K562 (cell line): ENCODE measurements around the gene B3GNT9. TPM values are rescaled to one million over a fixed set of nuclear protein-coding genes. Genes with fewer than 3 reads are reported as not detected.

Experiments used
- ATAC-seq: fragments of 200-7000 bp; cut with Tn5 transposase; 3 replicates; pipeline ENCODE4 v1.9.1; 2020; ENCODE audit warnings: moderate library complexity
- BruUV-seq: library from RNA; stranded (reverse); fragments of 400-500 nt; replicated peaks from 2 replicates; lab custom pipeline; 2021; lab: Mats Ljungman, UMichigan
- CTCF ChIA-PET: fragments of 300-600 bp; formaldehyde crosslinking; extraction: SDS; loops from one replicate; lab custom pipeline; 2021; ENCODE audit warnings: low intra/inter-chr PET ratio; lab: Yijun Ruan, JAX
- POLR2A ChIA-PET: fragments of 300-600, 350-650 bp; sonication (Branson Sonifier 250); formaldehyde crosslinking; extraction: SDS; loops from one replicate; lab custom pipeline; 2021; ENCODE audit warnings: antibody characterized with exemption, inconsistent platforms; lab: Yijun Ruan, JAX
- DNase-seq, 4 experiments: peaks; one replicate each; pipeline versions ENCODE4 v3.0.0 to v3.0.0-alpha.2; 2011 to 2018; ENCODE audit warnings: low spot score in 3 of 4, mixed read lengths in 3 of 4; ENCODE audit errors: extremely low read depth in 1 of 4
- FAIRE-seq: peaks from 2 replicates; lab custom pipeline; 2011; peaks lifted over from hg19 to GRCh38; lab: Jason Lieb, UNC
- H2AFZ ChIP-seq: 2 replicates; pipeline ENCODE4 v1.6.0; 2011; ENCODE audit warnings: low read depth, low read length, control low read depth, inconsistent platforms
- H3K27ac ChIP-seq: fragments of 200-600 bp; 3 replicates; pipeline ENCODE4 v1.8.0; 2011; ENCODE audit warnings: low read depth, mild to moderate bottlenecking, control low read depth, inconsistent platforms, low read length, moderate library complexity, mixed read lengths; ENCODE audit errors: extremely low read depth
- H3K27me3 ChIP-seq, 2 experiments: fragments of 300-600 bp in 1 of 2; 2 replicates in 1 of 2; 3 replicates in 1 of 2; pipeline versions ENCODE4 v1.6.0 to v1.8.0; 2011; ENCODE audit warnings: inconsistent platforms in 2 of 2, low read length in 2 of 2, mild to moderate bottlenecking in 1 of 2, mixed read lengths in 1 of 2, moderate library complexity in 1 of 2; ENCODE audit not compliant: control insufficient read depth in 2 of 2, insufficient read depth in 2 of 2
- H3K36me3 ChIP-seq: fragments of 300-600 bp; 3 replicates; pipeline ENCODE4 v1.8.0; 2011; ENCODE audit warnings: mild to moderate bottlenecking, low read length, inconsistent platforms; ENCODE audit not compliant: control insufficient read depth, insufficient read depth
- H3K4me1 ChIP-seq, 2 experiments: fragments of 200-600 bp in 1 of 2; replicated peaks in 1 of 2; 2 replicates in 1 of 2; 3 replicates in 1 of 2; pipeline versions ENCODE4 v1.5.1 to v1.8.0; 2011; ENCODE audit warnings: inconsistent platforms in 2 of 2, low read length in 2 of 2, mild to moderate bottlenecking in 1 of 2, mixed read lengths in 1 of 2, moderate library complexity in 1 of 2; ENCODE audit not compliant: control insufficient read depth in 2 of 2, insufficient read depth in 2 of 2
- H3K4me2 ChIP-seq: 2 replicates; pipeline ENCODE4 v1.6.1; 2011; ENCODE audit warnings: low read length, control low read depth, inconsistent platforms, mixed read lengths; ENCODE audit not compliant: insufficient read depth
- H3K4me3 ChIP-seq: fragments of 200-600 bp; sonication (generic), shearing (Covaris generic); 2 replicates; pipeline ENCODE4 v1.5.1; 2016; ENCODE audit warnings: control low read depth, inconsistent platforms
- H3K79me2 ChIP-seq: fragments of 200-600 bp; 3 replicates; pipeline ENCODE4 v1.8.0; 2011; ENCODE audit warnings: low read length, inconsistent platforms; ENCODE audit not compliant: control insufficient read depth, insufficient read depth
- H3K9ac ChIP-seq, 2 experiments: 2 replicates each; pipeline versions ENCODE4 v1.6.0 to v1.6.1; 2011; ENCODE audit warnings: low read depth in 2 of 2, low read length in 2 of 2, control low read depth in 1 of 2, inconsistent platforms in 1 of 2, mild to moderate bottlenecking in 1 of 2, mixed read lengths in 1 of 2; ENCODE audit not compliant: insufficient read depth in 1 of 2
- H3K9me1 ChIP-seq: one replicate; pipeline ENCODE4 v1.6.0; 2011; ENCODE audit warnings: inconsistent platforms, mild to moderate bottlenecking, low read length, moderate library complexity; ENCODE audit not compliant: control insufficient read depth, insufficient read depth
- H3K9me3 ChIP-seq: replicated peaks from 2 replicates; pipeline ENCODE4 v1.5.1; 2011; ENCODE audit warnings: low read depth, low read length, inconsistent platforms; ENCODE audit not compliant: control insufficient read depth, insufficient read depth
- H4K20me1 ChIP-seq: replicated peaks from 2 replicates; pipeline ENCODE4 v1.6.1; 2011; ENCODE audit warnings: low read length, inconsistent platforms, mixed read lengths; ENCODE audit not compliant: control insufficient read depth, insufficient read depth
- BRD9 ChIP-seq: fragments of 450-650 bp; IDR thresholded peaks from 2 replicates; pipeline ENCODE4 v1.6.1; 2018; ENCODE audit warnings: low read depth; ENCODE audit not compliant: partially characterized antibody
- FOXM1 ChIP-seq, 2 experiments: fragments of 450-650 bp in 1 of 2; sonication (generic) in 1 of 2; formaldehyde crosslinking in 1 of 2; IDR thresholded peaks; 2 replicates each; pipeline versions ENCODE4 v1.6.1 to v1.9.0; 2017 to 2022; ENCODE audit warnings: low read depth in 2 of 2, mild to moderate bottlenecking in 2 of 2, missing genetic modification reagents in 1 of 2, moderate library complexity in 1 of 2
- HMG20A ChIP-seq: fragments of 450-650 bp; formaldehyde crosslinking; conservative IDR thresholded peaks from 2 replicates; pipeline ENCODE4 v1.4.0; 2020; ENCODE audit warnings: mild to moderate bottlenecking, mixed read lengths
- HOMEZ ChIP-seq: fragments of 250-450 bp; sonication (Bioruptor Pico); IDR thresholded peaks from 2 replicates; pipeline ENCODE4 v1.4.0; 2020; ENCODE audit warnings: mild to moderate bottlenecking, moderate library complexity
- KAT8 ChIP-seq: fragments of 450-650 bp; IDR thresholded peaks from 2 replicates; pipeline ENCODE4 v1.6.1; 2016; ENCODE audit warnings: low read depth, mild to moderate bottlenecking
- KDM5B ChIP-seq: fragments of 200-600 bp; sonication (generic); IDR thresholded peaks from 2 replicates; pipeline ENCODE4 v1.6.1; 2012; ENCODE audit warnings: low read depth, mild to moderate bottlenecking, moderate library complexity, low read length, control low read depth, inconsistent platforms; ENCODE audit not compliant: insufficient replicate concordance
- MAX ChIP-seq: sonication (generic); formaldehyde crosslinking; IDR thresholded peaks from 2 replicates; pipeline ENCODE4 v1.9.0; 2022; ENCODE audit warnings: mild to moderate bottlenecking, missing genetic modification reagents
- TEAD2 ChIP-seq: fragments of 450-650 bp; IDR thresholded peaks from 2 replicates; pipeline ENCODE4 v1.6.1; 2016; ENCODE audit warnings: missing genetic modification characterization, control low read depth, missing compliant biosample characterization
- UBTF ChIP-seq, 2 experiments: IDR thresholded peaks; 2 replicates each; pipeline ENCODE4 v1.6.1; 2012; ENCODE audit warnings: improper control_type of control experiment in 2 of 2, low read depth in 2 of 2, low read length in 2 of 2, borderline replicate concordance in 1 of 2
- ZFP30 ChIP-seq: fragments of 250-450 bp; sonication (Bioruptor Pico); IDR thresholded peaks from 2 replicates; pipeline ENCODE4 v1.8.0; 2022; ENCODE audit warnings: moderate library complexity, mild to moderate bottlenecking, inconsistent platforms, borderline replicate concordance
- ZNF184 ChIP-seq: sonication (generic); formaldehyde crosslinking; IDR thresholded peaks from 2 replicates; pipeline ENCODE4 v1.5.0; 2020; ENCODE audit warnings: missing genetic modification reagents
- ZNF740 ChIP-seq, 3 experiments: fragments of 200-800 bp in 1 of 3; sonication (Bioruptor generic) in 1 of 3; sonication (generic) in 1 of 3; formaldehyde crosslinking in 1 of 3; IDR thresholded peaks; 2 replicates each; pipeline versions ENCODE4 v1.6.1 to v1.8.0; 2016 to 2022; ENCODE audit warnings: mild to moderate bottlenecking in 2 of 3, missing compliant biosample characterization in 2 of 3, missing genetic modification characterization in 2 of 3, missing genetic modification reagents in 1 of 3
- WGBS: fragments of 100-300 bp; shearing (Covaris generic); methylation state at CpG from one replicate; pipeline ENCODE4 v1.1.6; 2016; ENCODE audit warnings: low coverage, mixed read lengths; ENCODE audit not compliant: insufficient coverage; ENCODE audit errors: missing lambda C conversion rate; 5-methylcytosine and 5-hydroxymethylcytosine counted together
- in situ Hi-C: fragments of 300-500 bp; cut with MboI; formaldehyde crosslinking; loops from 4 replicates; pipeline ENCODE4 v1.15.0; 2018; ENCODE audit warnings: inconsistent platforms, mixed read lengths
- intact Hi-C: fragments of 100-400 bp; cut with micrococcal nuclease; formaldehyde crosslinking; loops from 2 replicates; pipeline ENCODE4 v1.14.2; 2022
- polyA plus RNA-seq, 8 experiments: library from polyadenylated mRNA; depleted of rRNA in 4 of 8; stranded (reverse) in 5 of 8; unstranded in 3 of 8; fragments of >200 nt; fragmentation: Nextera tagmentation in 2 of 8; fragmentation: Illumina TruSeq in 1 of 8; extraction: Ambion mirVana in 2 of 8; extraction: Trizol in 1 of 8; gene quantifications; 2 replicates each; pipeline versions ENCODE4 v1.2.1 to v1.2.3, GENCODE V29; 2011 to 2014; ENCODE audit warnings: inconsistent platforms in 1 of 8, missing spikeins in 1 of 8
- total RNA-seq, 7 experiments: library from RNA; depleted of rRNA in 6 of 7; stranded (reverse); fragments of >200 nt in 6 of 7; fragmentation: Illumina TruSeq in 2 of 7; extraction: Trizol in 2 of 7; gene quantifications; 2 replicates each; pipeline versions ENCODE4 v1.2.1 to v1.2.3, GENCODE V29; 2011 to 2021; ENCODE audit warnings: low replicate concordance in 1 of 7

Gene B3GNT9
- total and polyA plus RNA-seq, 9 of the 15 experiments (the other 6 are each of a cell fraction or from before 2014, with no cell fraction given): 0.01 to 1.8 (median 1.1) TPM; not detected in 1

- 50% methylated on average over 25 of the region's 26 CpGs for WGBS
- no peak for ATAC-seq
- POLR2A ChIA-PET: no interaction called here
Measured at GRCh38 chr16:67187175-67187890, 36.5 kb upstream of the B3GNT9 start.

More at GRCh38 chr16:67187175-67187890, 36.5 kb upstream of the B3GNT9 start:
- no TSS peak for BruUV-seq
- FAIRE-seq (no peak), DNase-seq (no peak)
- H3K27me3 ChIP-seq: no peaks in the 10 kb centered on the region
- H3K4me2 ChIP-seq: no peak overlapping the region
- H3K79me2 ChIP-seq: peaks cover 22% of the 10 kb centered on the region
- no peak overlapping the region for H2AFZ ChIP-seq
- H3K27ac ChIP-seq: no peak overlapping the region
- H3K4me1 ChIP-seq: peaks cover 31 to 59% of the 10 kb centered on the region in 2 experiments
- intact Hi-C loops (loop anchor here (10.0 kb wide), 2 partner anchors 173 to 233 kb away; no protein-coding TSS in a partner anchor), in situ Hi-C loops (no loop called here)
- no peak for TF ChIP-seq TEAD2 (tag)
- no peak for TF ChIP-seq UBTF (IDR thresholded peaks at IDR 0.05; ENCODE audit: borderline replicate concordance in 1 of 2, low read depth in 2 of 2, low read length in 2 of 2)
- no peak for TF ChIP-seq HOMEZ (CRISPR knock-in tag)
- TF ChIP-seq KDM5B: no peak
- no peak for TF ChIP-seq FOXM1 (IDR thresholded peaks at IDR 0.05; ENCODE audit: low read depth)
- TF ChIP-seq FOXM1 (CRISPR knock-in tag; IDR thresholded peaks at IDR 0.05; ENCODE audit: low read depth): no peak
- TF ChIP-seq ZNF184 (CRISPR knock-in tag): no peak
- no peak for TF ChIP-seq ZNF740 (CRISPR knock-in tag; IDR thresholded peaks at IDR 0.05)
- TF ChIP-seq ZNF740 (tag; IDR thresholded peaks at IDR 0.05): no peak
- no peak for TF ChIP-seq BRD9
- no peak for TF ChIP-seq HMG20A
- TF ChIP-seq MAX (CRISPR knock-in tag): no peak
- TF ChIP-seq KAT8: no peak
- no peak for TF ChIP-seq ZFP30 (CRISPR knock-in tag)
- H3K9ac ChIP-seq: peak overlapping the region in 1 of 2 experiments; percentile 26; a peak in 1 of 4 replicates
- no peaks in the 10 kb centered on the region for H3K9me1 ChIP-seq
- H3K9me3 ChIP-seq: no peaks in the 10 kb centered on the region
- CTCF ChIA-PET: no interaction called here
- H4K20me1 ChIP-seq: peaks cover 11% of the 10 kb centered on the region
- no peaks in the 10 kb centered on the region for H3K36me3 ChIP-seq
- H3K4me3 ChIP-seq: no peak overlapping the region
